Stimulated activated CD4-positive, alpha-beta T cell treated with anti-CD3 and anti-CD28 coated beads, TNF-alpha, amount 100 ng/mL, for 48 hours (primary cell): ENCODE data around the gene CRHR2.

ENCODE experiments used
- DNase-seq, 3 donors: peaks; one replicate each; pipeline ENCODE4 v3.0.0-alpha.2; 2020; ENCODE audit warnings: low read depth in 3 of 3

Gene CRHR2

GRCh38 chr7:30706908-30707307 is 24.7 kb upstream of the CRHR2 start:
- no peak for DNase-seq

GRCh38 chr7:30706316-30706715 is 24.1 kb upstream of the CRHR2 start:
- no peak for DNase-seq

GRCh38 chr7:30705596-30705995 is 23.3 kb upstream of the CRHR2 start:
- DNase-seq: no peak

- DNase-seq: no peak
These were observed 22.8 kb upstream of the CRHR2 start for GRCh38 chr7:30705008-30705407.

GRCh38 chr7:30703756-30704155 is 21.5 kb upstream of the CRHR2 start:
- DNase-seq: no peak

- DNase-seq: no peak
These were observed 19.9 kb upstream of the CRHR2 start for GRCh38 chr7:30702200-30702599.

GRCh38 chr7:30700941-30701340 is 18.7 kb upstream of the CRHR2 start:
- no peak for DNase-seq

GRCh38 chr7:30699706-30700495 is 17.6 kb upstream of the CRHR2 start:
- no peak for DNase-seq

- no peak for DNase-seq
These were observed 16.2 kb upstream of the CRHR2 start for GRCh38 chr7:30698481-30698880.

- DNase-seq: no peak
These were observed 15.6 kb upstream of the CRHR2 start for GRCh38 chr7:30697719-30698460.

GRCh38 chr7:30694774-30695721 is 12.8 kb upstream of the CRHR2 start:
- no peak for DNase-seq

GRCh38 chr7:30694218-30694745 is 12.0 kb upstream of the CRHR2 start:
- no peak for DNase-seq

- no peak for DNase-seq
These were observed 10.6 kb upstream of the CRHR2 start for GRCh38 chr7:30692882-30693281.

- no peak for DNase-seq
These were observed 10.2 kb upstream of the CRHR2 start for GRCh38 chr7:30692438-30692837.

GRCh38 chr7:30690011-30690410 is 7.8 kb upstream of the CRHR2 start:
- DNase-seq: no peak

GRCh38 chr7:30688718-30689221 is 6.5 kb upstream of the CRHR2 start:
- no peak for DNase-seq

- DNase-seq: no peak
These were observed 5.3 kb upstream of the CRHR2 start for GRCh38 chr7:30687604-30688003.

GRCh38 chr7:30684351-30684750 is 2.1 kb upstream of the CRHR2 start:
- no peak for DNase-seq

- DNase-seq: no peak
These were observed 1.6 kb upstream of the CRHR2 start for GRCh38 chr7:30683816-30684215.

GRCh38 chr7:30683306-30683705 is 1.1 kb upstream of the CRHR2 start:
- no peak for DNase-seq

GRCh38 chr7:30681815-30682211 is 443 bp downstream of the CRHR2 start:
- DNase-seq: no peak

GRCh38 chr7:30681331-30681797 is 892 bp downstream of the CRHR2 start:
- no peak for DNase-seq
